Measurements from ENCODE around the gene KIF11. TPM values are rescaled to one million over a fixed set of nuclear protein-coding genes. Genes with fewer than 3 reads are reported as not detected.

KIF11 gene
- total RNA-seq, 1 donor from 2014 or later, result 25.6 TPM

DNA sequence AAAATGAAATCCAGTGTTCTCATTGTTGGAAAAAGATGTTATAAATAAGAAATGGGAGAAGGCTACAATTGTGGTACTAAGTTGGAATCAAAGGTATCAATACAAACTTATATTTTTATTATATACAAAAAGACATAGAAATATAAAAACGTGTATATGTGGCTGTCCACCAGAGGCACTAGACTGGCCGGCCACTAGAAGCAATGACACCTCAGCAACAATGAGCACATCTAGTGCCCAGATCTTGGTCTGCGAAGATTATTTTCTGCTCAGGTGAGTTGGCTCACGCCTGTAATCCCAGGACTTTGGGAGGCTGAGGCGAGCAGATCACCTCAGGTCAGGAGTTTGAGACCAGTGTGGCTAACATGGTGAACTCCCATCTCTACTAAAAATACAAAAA lies 40.6 kb upstream of the KIF11 start:
- DNase-seq (ENCODE audit: low spot score, unreplicated experiment), result no peak
- Mint-ChIP-seq H3K4me1 (ENCODE audit: low read depth) (no peaks in the 10 kb centered on the region), H3K36me3 (ENCODE audit: insufficient read depth) (peaks cover 38% of the 10 kb centered on the region), H3K9me3 (ENCODE audit: low read depth) (peaks cover 12% of the 10 kb centered on the region), H3K4me3 (ENCODE audit: low read depth) (no peak overlapping the region), H3K27ac (no peak overlapping the region), H3K27me3 (no peaks in the 10 kb centered on the region)
- TF ChIP-seq, protein P1, sequence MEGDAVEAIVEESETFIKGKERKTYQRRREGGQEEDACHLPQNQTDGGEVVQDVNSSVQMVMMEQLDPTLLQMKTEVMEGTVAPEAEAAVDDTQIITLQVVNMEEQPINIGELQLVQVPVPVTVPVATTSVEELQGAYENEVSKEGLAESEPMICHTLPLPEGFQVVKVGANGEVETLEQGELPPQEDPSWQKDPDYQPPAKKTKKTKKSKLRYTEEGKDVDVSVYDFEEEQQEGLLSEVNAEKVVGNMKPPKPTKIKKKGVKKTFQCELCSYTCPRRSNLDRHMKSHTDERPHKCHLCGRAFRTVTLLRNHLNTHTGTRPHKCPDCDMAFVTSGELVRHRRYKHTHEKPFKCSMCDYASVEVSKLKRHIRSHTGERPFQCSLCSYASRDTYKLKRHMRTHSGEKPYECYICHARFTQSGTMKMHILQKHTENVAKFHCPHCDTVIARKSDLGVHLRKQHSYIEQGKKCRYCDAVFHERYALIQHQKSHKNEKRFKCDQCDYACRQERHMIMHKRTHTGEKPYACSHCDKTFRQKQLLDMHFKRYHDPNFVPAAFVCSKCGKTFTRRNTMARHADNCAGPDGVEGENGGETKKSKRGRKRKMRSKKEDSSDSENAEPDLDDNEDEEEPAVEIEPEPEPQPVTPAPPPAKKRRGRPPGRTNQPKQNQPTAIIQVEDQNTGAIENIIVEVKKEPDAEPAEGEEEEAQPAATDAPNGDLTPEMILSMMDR (IDR thresholded peaks at IDR 0.05; ENCODE audit: unreplicated experiment), result peak; percentile 36

DNA sequence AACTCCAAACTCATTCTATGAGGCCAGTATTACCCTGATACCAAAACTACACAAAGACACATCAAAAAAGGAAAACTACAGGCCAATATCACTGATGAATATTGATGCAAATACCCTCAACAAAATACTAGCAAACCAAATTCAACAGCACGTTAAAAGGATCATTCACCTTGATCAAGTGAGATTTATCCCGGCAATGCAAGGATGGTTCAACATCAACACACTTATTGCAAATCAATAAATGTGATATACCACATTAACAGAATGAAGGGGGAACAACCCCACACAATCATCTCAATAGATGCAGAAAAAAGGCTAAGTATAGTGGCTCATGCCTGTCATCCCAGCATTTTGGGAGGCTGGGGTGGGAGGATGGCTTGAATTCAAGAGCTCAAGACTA lies 39.0 kb upstream of the KIF11 start:
- H3K4me3 Mint-ChIP-seq (ENCODE audit: low read depth), result no peak overlapping the region
- DNase-seq (ENCODE audit: low spot score, unreplicated experiment), result no peak
- H3K27me3 Mint-ChIP-seq, result no peaks in the 10 kb centered on the region
- no peak overlapping the region for H3K27ac Mint-ChIP-seq
- peaks cover 12% of the 10 kb centered on the region for H3K9me3 Mint-ChIP-seq (ENCODE audit: low read depth)
- TF ChIP-seq, protein P1 (IDR thresholded peaks at IDR 0.05; ENCODE audit: unreplicated experiment), result no peak
- no peaks in the 10 kb centered on the region for H3K4me1 Mint-ChIP-seq (ENCODE audit: low read depth)
- H3K36me3 Mint-ChIP-seq (ENCODE audit: insufficient read depth), result peaks cover 49% of the 10 kb centered on the region

DNA sequence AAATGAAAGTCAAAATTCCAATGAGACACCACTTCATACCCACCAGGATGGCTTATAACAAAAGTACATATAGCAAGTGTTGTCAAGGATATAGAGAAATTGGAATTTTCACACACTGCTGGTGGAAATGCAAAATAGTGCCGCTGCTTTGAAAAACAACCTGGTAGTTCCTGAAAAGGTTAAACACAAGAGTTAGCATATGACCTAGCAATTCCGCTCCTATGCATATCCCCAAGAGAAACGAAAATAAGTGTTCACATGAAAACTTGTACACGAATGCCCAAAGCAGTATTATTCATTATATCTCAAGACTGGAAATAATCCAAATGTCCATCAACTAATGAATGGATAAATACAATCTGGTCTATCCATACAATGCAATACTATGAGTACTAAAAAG lies 33.9 kb upstream of the KIF11 start:
- Mint-ChIP-seq H3K9me3 (ENCODE audit: low read depth) (peaks cover 14% of the 10 kb centered on the region), H3K4me3 (ENCODE audit: low read depth) (no peak overlapping the region)

DNA sequence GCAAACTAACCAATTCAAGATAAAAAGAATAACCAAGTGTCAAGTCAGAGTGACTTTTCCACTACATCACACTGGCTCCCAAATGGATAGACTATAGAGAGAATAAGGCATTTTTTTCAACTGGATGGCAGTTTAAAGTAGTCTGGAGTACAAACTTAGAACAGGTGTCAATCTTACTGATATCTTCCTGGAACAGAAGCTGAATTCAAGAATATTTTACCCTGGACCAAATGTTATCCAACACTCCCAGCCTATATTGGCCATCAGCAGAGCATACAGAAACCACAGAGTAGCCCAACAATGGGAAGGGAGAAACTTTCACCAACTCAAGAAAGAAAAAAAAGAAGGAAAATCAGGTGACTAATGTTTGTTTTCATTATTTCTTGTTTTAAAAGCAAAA lies 30.5 kb upstream of the KIF11 start:
- DNase-seq (ENCODE audit: low spot score, unreplicated experiment), result no peak
- TF ChIP-seq, protein P1 (IDR thresholded peaks at IDR 0.05; ENCODE audit: unreplicated experiment), result no peak
- Mint-ChIP-seq H3K27ac (no peak overlapping the region), H3K4me1 (ENCODE audit: low read depth) (peaks cover 2% of the 10 kb centered on the region), H3K9me3 (ENCODE audit: low read depth) (peaks cover 14% of the 10 kb centered on the region), H3K36me3 (ENCODE audit: insufficient read depth) (peaks cover 44% of the 10 kb centered on the region), H3K4me3 (ENCODE audit: low read depth) (no peak overlapping the region), H3K27me3 (no peaks in the 10 kb centered on the region)

More for the DNA sequence above, 33.9 kb upstream of the KIF11 start:
- no peaks in the 10 kb centered on the region for H3K4me1 Mint-ChIP-seq (ENCODE audit: low read depth)
- peak overlapping the region; percentile 37 for H3K27ac Mint-ChIP-seq
- peaks cover 59% of the 10 kb centered on the region for H3K36me3 Mint-ChIP-seq (ENCODE audit: insufficient read depth)
- no peaks in the 10 kb centered on the region for H3K27me3 Mint-ChIP-seq
- TF ChIP-seq, protein P1 (IDR thresholded peaks at IDR 0.05; ENCODE audit: unreplicated experiment), result no peak
- no peak for DNase-seq (ENCODE audit: low spot score, unreplicated experiment)

DNA sequence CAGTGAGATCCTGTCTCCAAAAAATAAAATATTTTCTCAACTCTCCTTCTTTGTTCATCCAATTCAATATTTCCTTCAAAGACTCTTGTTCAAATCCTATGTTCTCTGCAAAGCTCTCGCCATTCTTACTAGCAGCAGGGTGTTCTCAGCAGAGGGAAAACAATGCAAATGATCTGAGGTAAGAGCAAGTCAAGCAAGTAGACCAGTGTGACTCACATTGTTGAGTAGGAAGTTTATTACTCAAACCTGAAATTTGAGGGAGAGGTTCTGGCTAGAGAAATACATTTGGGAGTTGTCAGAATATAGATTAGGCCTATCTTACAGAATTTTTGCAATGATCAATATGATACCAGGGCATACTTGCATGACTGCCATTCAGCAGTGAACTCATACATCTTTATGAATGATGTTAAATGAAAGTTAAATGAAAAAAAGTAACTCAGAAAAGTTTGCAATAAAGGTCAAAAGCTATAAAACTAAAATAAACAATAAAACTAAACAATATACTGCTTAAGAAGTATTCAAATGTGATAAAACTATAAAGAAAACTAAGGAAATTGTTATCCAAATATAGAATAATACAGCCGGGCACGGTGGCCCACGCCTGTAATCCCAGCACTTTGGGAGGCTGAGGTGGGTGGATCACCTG lies 24.9 kb upstream of the KIF11 start:
- Mint-ChIP-seq H3K27me3 (no peaks in the 10 kb centered on the region), H3K4me1 (ENCODE audit: low read depth) (peaks cover 14% of the 10 kb centered on the region), H3K4me3 (ENCODE audit: low read depth) (no peak overlapping the region), H3K36me3 (ENCODE audit: insufficient read depth) (peaks cover 15% of the 10 kb centered on the region), H3K9me3 (ENCODE audit: low read depth) (peaks cover 4% of the 10 kb centered on the region), H3K27ac (peak overlapping the region; percentile 65)
- TF ChIP-seq, protein P1 (IDR thresholded peaks at IDR 0.05; ENCODE audit: unreplicated experiment), result no peak
- DNase-seq (ENCODE audit: low spot score, unreplicated experiment), result no peak
